DOHH2 (cell line): ENCODE data around the gene MAP2K6.

Source experiments
- EZH2phosphoT487 ChIP-seq: fragments of 200-600 bp; sonication (generic); IDR thresholded peaks from 2 replicates; pipeline ENCODE4 v1.6.1; 2017; ENCODE audit warnings: borderline replicate concordance, mild to moderate bottlenecking, antibody characterized with exemption, low read length, moderate library complexity, mixed read lengths
- TF ChIP-seq, protein P1 (sequence below): fragments of 200-600 bp; sonication (generic); IDR thresholded peaks from one replicate; pipeline ENCODE4 v1.5.1; 2014; ENCODE audit warnings: antibody characterized with exemption, mild to moderate bottlenecking, low read depth, low read length; ENCODE audit not compliant: poor library complexity, severe bottlenecking

DNA sequence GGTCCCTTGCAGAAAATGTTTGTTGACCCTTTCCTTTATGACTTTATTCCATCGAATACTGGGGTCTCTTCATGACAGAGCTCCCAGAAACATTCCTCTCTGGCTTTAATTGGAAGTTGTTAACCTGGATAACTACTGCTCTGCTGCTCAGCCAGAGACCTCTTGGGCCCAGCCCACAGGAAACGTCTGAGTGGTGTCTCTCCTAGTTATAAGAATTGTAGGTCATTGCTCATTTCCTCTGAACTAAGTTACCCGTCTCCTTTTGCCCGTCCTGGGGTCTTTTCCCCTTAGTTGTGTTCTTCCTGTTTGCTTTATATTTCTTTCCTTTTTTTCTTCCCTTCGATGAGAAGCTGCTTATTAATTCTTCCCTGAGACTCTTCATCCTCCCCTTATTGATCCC lies 9.0 kb downstream of the MAP2K6 start:
- TF ChIP-seq, protein P1, sequence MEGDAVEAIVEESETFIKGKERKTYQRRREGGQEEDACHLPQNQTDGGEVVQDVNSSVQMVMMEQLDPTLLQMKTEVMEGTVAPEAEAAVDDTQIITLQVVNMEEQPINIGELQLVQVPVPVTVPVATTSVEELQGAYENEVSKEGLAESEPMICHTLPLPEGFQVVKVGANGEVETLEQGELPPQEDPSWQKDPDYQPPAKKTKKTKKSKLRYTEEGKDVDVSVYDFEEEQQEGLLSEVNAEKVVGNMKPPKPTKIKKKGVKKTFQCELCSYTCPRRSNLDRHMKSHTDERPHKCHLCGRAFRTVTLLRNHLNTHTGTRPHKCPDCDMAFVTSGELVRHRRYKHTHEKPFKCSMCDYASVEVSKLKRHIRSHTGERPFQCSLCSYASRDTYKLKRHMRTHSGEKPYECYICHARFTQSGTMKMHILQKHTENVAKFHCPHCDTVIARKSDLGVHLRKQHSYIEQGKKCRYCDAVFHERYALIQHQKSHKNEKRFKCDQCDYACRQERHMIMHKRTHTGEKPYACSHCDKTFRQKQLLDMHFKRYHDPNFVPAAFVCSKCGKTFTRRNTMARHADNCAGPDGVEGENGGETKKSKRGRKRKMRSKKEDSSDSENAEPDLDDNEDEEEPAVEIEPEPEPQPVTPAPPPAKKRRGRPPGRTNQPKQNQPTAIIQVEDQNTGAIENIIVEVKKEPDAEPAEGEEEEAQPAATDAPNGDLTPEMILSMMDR: no peak
- no peak for TF ChIP-seq EZH2phosphoT487
